AG20443 (cell line): Measurements from ENCODE around the gene ZNF638.
A peak's percentile ranks its signal among the peaks of the same experiment; 100 is the strongest.
"Not testable (repeated sequence)": the region's sequence is repeated elsewhere in the genome, so short reads cannot be mapped to it uniquely, and the experiment has no call there.

Experiments used
- DNase-seq: peaks from one replicate; pipeline ENCODE4 v3.0.0; 2012; ENCODE audit warnings: low spot score, mixed read lengths

The ZNF638 gene, protein sequence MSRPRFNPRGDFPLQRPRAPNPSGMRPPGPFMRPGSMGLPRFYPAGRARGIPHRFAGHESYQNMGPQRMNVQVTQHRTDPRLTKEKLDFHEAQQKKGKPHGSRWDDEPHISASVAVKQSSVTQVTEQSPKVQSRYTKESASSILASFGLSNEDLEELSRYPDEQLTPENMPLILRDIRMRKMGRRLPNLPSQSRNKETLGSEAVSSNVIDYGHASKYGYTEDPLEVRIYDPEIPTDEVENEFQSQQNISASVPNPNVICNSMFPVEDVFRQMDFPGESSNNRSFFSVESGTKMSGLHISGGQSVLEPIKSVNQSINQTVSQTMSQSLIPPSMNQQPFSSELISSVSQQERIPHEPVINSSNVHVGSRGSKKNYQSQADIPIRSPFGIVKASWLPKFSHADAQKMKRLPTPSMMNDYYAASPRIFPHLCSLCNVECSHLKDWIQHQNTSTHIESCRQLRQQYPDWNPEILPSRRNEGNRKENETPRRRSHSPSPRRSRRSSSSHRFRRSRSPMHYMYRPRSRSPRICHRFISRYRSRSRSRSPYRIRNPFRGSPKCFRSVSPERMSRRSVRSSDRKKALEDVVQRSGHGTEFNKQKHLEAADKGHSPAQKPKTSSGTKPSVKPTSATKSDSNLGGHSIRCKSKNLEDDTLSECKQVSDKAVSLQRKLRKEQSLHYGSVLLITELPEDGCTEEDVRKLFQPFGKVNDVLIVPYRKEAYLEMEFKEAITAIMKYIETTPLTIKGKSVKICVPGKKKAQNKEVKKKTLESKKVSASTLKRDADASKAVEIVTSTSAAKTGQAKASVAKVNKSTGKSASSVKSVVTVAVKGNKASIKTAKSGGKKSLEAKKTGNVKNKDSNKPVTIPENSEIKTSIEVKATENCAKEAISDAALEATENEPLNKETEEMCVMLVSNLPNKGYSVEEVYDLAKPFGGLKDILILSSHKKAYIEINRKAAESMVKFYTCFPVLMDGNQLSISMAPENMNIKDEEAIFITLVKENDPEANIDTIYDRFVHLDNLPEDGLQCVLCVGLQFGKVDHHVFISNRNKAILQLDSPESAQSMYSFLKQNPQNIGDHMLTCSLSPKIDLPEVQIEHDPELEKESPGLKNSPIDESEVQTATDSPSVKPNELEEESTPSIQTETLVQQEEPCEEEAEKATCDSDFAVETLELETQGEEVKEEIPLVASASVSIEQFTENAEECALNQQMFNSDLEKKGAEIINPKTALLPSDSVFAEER (N-terminal part only)

GRCh38 chr2:71331581-71332434, at the start of gene ZNF638:
Gene ZNF638 (plus strand): TSS chr2:71331782. CDS start chr2:71348955, 17,173 bp downstream.
- DNase-seq: peak; percentile 100

DNA sequence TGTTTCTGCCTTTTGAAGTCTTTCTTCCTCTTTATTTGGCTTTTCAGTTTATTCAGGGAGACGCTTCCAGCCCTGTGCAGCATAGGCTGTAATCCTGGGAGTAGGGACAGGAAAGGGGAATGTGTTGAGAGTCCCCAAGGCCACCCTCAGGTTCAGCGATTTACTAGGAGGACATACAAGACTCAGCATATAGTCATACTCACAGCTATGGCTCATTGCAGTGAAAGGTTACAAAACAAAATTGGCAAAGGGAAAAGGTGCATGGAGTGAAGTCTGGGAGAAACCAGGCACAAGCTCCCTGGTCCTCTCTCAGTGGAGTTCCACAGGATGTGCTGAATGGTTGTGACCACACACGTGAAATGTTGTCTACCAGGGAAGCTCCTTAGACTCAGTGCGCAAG, 49.6 kb upstream of the ZNF638 start:
- no peak for DNase-seq

DNA sequence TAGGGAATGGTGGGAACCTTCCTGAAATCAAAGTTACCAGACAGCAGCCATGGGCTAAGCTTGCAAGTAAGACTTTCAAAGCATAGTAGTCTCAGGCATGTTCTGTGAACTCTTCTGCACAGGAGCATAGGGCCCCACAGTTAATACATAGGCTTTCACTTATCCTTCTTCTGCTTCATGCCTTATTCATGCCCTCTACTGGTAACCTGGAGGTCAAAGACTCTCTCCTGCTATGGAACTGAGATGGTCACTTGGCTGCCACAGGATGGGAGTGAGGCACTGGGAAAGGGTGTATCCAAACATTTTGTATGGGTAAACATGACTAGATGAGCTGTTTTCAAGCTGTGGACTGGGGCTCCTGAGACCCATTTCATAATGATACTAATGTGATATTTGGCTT, 49.1 kb upstream of the ZNF638 start:
- no peak for DNase-seq

GRCh38 chr2:71283131-71283530, 48.5 kb upstream of the ZNF638 start:
- no peak for DNase-seq

DNA sequence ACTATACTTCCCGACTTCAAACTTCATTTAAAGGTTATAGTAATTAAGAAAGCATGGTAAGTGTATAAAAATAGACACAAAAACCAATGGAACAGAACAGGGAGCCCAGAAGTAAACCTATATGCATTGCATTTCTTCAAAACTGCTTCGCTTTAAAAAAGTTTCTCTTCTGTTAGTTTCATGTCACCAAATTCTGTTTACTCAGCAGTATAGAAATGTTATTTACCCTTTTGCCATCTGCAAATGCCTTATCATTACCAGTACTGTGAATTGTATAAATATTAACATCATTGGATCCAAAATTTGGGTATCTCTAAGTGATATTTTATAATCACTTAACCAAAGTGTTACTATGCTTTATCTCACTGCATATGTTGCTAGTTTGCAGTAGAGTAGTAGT, 45.9 kb upstream of the ZNF638 start:
- no peak for DNase-seq

DNA sequence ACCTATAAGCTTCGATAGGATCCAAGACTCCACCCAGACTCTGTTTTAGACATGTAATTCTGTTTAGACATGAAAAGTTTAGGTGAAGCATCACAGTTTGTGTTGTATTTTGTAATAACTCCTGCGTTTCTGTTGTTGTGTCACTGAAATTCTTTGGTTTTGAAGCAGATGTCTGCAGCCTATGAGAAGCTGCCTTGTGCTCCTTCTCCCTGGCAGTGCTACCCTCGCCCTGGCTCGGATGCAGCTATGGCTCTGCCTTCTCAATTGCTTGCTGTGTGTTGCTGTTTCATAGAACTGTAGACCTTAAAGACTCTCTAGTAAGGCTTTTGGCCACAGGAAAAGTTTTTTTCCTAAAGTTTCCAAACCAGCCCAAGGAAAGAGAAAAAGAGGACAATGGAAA, 40.2 kb upstream of the ZNF638 start:
- peak; percentile 69 for DNase-seq

- DNase-seq: no peak
Observed at GRCh38 chr2:71292159-71292558, 39.4 kb upstream of the ZNF638 start.

DNA sequence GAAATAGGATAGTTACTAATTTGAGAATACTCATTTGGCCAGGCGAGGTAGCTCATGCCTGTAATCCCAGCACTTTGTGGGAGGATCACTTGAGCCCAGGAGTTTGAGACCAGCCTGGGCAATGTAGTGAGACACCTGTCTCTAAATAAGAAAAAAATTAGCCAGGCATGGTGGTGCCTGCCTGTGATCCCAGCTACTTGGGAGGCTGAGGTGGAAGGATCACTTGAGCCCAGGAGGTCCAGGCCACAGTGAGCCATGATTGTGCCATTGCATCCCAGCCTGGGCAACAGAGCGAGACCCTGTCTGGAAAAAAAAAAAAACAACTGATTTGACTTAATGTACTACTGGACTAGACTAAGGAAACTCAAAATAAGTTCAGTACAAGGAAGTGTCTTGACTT, 32.7 kb upstream of the ZNF638 start:
- no peak for DNase-seq

GRCh38 chr2:71299507-71299906, 32.1 kb upstream of the ZNF638 start:
- DNase-seq: peak; percentile 53

GRCh38 chr2:71303849-71304248, 27.7 kb upstream of the ZNF638 start:
- no peak for DNase-seq

DNA sequence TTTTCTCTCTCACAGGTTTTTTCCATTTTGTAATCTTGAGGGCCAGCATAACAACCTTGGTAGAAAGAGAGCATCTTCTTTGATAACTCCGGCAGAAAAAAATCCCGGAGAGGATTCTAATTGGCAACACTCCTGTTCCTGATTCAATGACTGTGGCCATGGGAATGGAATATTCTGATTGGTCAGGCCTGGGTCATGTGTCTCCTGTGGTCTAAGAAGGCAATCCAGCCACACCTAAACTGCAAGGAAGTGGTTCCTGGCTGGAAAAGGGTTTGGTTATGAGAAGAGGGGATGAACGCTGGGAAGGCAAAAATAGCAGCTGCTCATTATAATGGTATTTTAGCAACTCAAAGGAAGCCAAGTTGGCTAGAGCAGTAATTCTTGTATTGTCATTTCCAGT, 24.8 kb upstream of the ZNF638 start:
- peak; percentile 89 for DNase-seq

DNA sequence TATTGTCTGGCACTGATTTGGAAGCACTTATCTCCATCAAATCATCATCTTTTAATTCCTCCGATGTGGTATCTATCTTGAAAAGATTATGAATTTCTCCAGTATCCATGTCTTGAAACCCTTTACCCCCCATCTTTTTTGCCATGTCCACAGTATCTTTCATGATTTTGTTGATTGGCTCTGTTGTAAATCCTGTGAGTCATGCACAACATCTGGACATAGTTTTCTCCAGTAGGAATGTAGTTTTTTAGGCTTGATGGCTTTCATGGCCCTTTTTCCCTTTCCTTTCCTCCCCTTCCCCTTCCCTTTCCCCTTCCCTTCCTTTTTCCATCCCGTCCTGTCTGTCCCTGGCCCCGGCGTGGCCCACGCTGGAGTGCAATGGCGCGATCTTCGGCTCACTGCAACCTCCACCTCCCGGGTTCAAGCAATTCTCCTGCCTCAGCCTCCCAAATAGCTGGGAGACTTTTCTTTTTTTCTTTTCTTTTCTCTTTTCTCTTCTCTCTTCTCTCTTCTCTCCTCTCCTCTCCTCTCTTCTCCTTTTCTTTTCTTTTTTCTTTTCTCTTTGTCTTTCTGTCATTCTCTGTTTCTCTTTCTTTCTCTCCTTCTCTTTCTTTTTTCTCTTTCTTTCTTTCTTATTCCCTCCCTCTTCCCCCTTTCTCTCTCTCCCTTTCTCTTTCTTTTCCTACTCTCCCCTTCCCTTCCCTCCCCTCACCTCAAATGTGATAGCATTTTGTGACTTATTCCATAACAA, 18.4 kb upstream of the ZNF638 start:
- peak; percentile 49 for DNase-seq

GRCh38 chr2:71317060-71317459, 14.5 kb upstream of the ZNF638 start:
- DNase-seq: no peak

DNA sequence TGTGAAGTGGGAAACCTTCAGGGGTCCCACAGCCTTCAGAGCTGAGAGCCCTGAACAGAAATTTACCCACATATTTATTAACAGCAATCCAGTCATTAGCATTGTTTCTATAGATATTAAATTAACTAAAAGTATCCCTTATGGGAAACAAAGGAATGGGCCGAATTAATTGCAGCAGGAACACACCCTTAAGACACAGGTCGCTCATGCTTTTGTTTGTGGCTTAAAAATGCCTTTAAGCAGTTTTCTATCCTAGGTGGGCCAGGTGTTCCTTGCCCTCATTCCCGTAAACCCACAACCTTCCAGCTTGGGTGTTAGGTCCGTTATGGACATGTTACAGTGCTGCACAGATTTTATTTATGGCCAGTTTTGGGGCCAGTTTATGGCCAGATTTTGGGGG, 13.7 kb upstream of the ZNF638 start:
- not testable (repeated sequence) for DNase-seq

- no peak for DNase-seq
Observed at GRCh38 chr2:71323386-71323785, 8.2 kb upstream of the ZNF638 start.

- no peak for DNase-seq
Observed at GRCh38 chr2:71326968-71327367, 4.6 kb upstream of the ZNF638 start.

- no peak for DNase-seq
Observed at GRCh38 chr2:71327916-71328315, 3.7 kb upstream of the ZNF638 start.

- no peak for DNase-seq
Observed at GRCh38 chr2:71330155-71330554, 1.4 kb upstream of the ZNF638 start.

DNA sequence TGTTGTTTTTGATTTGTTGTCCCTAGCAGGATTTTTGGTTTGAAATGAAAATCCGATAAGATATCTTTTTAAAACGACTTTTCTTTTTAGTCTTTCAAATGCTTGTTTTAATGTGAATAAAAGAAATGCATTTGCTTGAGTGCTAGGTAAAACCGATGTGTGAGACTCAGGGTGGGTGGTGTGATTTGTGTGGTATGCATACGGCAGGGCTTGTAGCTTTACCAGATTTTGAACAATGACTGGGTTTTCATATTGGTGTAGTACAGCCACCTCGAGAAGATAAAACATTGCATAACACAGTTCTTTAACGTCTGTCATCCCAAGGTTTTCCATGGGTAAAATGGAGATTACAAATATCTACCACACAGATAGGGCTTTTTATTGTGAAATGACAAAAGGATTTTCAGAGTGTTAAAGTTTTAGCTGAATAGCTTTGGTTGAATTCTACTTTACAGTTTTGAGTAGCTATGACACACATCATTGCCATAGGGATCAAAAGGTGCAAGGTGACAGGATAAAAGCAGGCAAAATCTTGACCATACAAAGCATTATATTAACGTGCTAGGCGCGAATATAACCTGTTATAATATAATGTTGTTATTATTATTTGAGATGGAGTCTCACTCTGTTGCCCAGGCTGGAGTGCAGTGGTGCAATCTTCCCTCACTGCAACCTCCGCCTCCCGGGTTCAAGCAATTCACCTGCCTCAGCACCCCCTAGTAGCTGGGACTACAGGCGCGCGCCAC, 824 bp upstream of the ZNF638 start:
- no peak for DNase-seq

DNA sequence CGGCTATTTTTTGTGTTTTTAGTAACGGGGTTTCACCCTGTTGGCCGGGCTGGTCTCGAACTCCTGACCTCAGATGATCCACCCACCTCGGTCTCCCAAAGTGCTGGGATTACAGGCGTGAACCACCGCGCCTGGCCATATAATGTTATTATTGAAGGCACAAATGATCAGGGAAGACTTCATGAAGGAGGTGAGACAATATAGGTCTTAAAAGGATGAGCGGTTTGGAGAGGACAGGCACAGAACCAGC, 326 bp upstream of the ZNF638 start:
- DNase-seq: not testable (repeated sequence)
